Neutrophil (primary cell): ENCODE measurements around the gene TYMS.

ENCODE experiments used
- H3K27ac ChIP-seq: fragments of 200-600 bp; sonication (generic); 2 replicates; pipeline ENCODE4 v1.5.1; 2016; ENCODE audit warnings: mild to moderate bottlenecking, moderate library complexity
- H3K27me3 ChIP-seq: fragments of 200-600 bp; sonication (generic); 2 replicates; pipeline ENCODE4 v1.6.0; 2016; ENCODE audit warnings: mild to moderate bottlenecking
- H3K36me3 ChIP-seq: fragments of 200-600 bp; sonication (generic); 2 replicates; pipeline ENCODE4 v1.5.1; 2017
- H3K4me1 ChIP-seq, 2 experiments: fragments of 200-600 bp in 1 of 2; sonication (generic) in 1 of 2; 1 replicate in 1 of 2; 2 replicates in 1 of 2; pipeline versions ENCODE4 v1.5.1 to v1.6.1; 2013 to 2016; ENCODE audit warnings: low read depth in 1 of 2, low read length in 1 of 2, mild to moderate bottlenecking in 1 of 2, moderate library complexity in 1 of 2; ENCODE audit not compliant: control insufficient read depth in 1 of 2, insufficient read depth in 1 of 2
- H3K4me3 ChIP-seq, 2 experiments: fragments of 200-600 bp in 1 of 2; sonication (generic) in 1 of 2; 1 replicate in 1 of 2; 2 replicates in 1 of 2; pipeline ENCODE4 v1.5.1; 2013 to 2016; ENCODE audit warnings: low read depth in 1 of 2, low read length in 1 of 2, mild to moderate bottlenecking in 1 of 2, moderate library complexity in 1 of 2
- H3K9me3 ChIP-seq: fragments of 200-600 bp; sonication (generic); 2 replicates; pipeline ENCODE4 v1.5.1; 2016
- TF ChIP-seq, protein P1 (sequence below): fragments of 200-600 bp; sonication (generic); IDR thresholded peaks from 2 replicates; pipeline ENCODE4 v1.5.1; 2016; ENCODE audit warnings: antibody characterized with exemption

Gene TYMS

DNA sequence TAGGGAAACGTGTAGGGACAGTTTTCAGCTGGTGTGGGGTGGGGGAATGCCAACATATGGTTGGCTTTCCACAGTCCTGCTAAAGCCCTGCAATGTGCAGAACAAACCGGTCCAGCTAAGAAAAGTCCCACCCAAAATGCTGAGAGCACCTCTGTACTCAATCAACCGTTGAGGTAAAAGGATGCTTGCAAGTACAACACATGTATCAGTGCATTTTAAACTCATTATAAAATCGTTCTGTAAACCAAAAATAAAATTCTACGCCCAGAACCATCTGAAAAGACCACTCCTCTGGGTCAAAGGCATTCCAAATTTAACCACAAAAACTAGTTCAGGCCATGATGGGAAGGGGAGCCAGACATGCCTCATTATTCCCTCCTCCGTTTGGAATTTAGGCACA lies 2.0 kb upstream of the TYMS start:
- Histone ChIP-seq H3K27me3 (peaks cover 26% of the 10 kb centered on the region), H3K27ac (no peak overlapping the region), H3K4me3 (no peak overlapping the region), H3K36me3 (peaks cover 1% of the 10 kb centered on the region), H3K4me1 (peaks cover 21 to 24% of the 10 kb centered on the region in 2 experiments), H3K9me3 (no peaks in the 10 kb centered on the region)
- TF ChIP-seq, protein P1, sequence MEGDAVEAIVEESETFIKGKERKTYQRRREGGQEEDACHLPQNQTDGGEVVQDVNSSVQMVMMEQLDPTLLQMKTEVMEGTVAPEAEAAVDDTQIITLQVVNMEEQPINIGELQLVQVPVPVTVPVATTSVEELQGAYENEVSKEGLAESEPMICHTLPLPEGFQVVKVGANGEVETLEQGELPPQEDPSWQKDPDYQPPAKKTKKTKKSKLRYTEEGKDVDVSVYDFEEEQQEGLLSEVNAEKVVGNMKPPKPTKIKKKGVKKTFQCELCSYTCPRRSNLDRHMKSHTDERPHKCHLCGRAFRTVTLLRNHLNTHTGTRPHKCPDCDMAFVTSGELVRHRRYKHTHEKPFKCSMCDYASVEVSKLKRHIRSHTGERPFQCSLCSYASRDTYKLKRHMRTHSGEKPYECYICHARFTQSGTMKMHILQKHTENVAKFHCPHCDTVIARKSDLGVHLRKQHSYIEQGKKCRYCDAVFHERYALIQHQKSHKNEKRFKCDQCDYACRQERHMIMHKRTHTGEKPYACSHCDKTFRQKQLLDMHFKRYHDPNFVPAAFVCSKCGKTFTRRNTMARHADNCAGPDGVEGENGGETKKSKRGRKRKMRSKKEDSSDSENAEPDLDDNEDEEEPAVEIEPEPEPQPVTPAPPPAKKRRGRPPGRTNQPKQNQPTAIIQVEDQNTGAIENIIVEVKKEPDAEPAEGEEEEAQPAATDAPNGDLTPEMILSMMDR, result no peak

DNA sequence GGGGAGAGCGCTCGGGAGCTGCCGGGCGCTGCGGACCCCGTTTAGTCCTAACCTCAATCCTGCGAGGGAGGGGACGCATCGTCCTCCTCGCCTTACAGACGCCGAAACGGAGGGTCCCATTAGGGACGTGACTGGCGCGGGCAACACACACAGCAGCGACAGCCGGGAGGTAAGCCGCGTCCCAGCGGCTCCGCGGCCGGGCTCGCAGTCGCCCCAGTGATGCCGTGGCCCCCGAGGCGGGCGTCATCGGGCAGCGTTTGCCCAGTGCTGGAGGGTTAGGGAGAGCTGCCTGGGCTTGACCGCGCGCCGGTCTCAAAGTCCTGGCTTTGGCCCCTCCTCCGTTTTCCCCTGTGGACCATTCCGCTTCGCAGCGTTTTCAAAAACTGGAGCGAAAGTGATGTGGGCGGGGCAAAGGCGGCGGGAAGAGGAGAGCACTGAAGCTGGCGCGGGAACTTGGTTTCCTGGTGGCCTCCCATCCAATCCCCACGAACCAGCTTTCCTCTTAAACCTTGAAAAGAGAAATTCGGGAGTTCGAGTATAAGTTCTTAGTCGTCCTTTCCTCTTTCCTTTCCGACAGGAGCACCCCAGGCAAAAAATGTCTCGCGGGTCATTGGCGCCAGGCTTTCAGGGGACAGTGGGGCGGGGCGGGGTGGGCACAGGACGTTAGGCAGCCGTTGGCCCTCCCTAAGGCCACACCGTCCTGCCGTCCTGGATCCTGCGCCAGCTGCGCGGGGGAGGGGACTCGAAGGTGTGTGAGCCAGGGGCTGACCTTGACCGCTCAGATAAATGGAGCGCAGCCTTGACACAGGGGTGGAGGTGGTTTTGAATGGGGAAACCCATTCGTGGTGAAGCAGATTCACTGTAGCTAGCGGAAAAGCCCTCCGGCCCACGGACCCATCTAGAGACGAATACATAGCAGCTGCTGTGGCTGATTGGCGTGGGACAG lies 821 bp downstream of the TYMS start:
- H3K27ac ChIP-seq, result no peak overlapping the region
- peaks cover 26% of the 10 kb centered on the region for H3K27me3 ChIP-seq
- peak overlapping the region; percentile 65 to 69 for H3K4me3 ChIP-seq
- H3K9me3 ChIP-seq, result no peaks in the 10 kb centered on the region
- peaks cover 17 to 23% of the 10 kb centered on the region in 2 experiments for H3K4me1 ChIP-seq
- TF ChIP-seq, protein P1, result no peak
- H3K36me3 ChIP-seq, result peaks cover 3% of the 10 kb centered on the region

DNA sequence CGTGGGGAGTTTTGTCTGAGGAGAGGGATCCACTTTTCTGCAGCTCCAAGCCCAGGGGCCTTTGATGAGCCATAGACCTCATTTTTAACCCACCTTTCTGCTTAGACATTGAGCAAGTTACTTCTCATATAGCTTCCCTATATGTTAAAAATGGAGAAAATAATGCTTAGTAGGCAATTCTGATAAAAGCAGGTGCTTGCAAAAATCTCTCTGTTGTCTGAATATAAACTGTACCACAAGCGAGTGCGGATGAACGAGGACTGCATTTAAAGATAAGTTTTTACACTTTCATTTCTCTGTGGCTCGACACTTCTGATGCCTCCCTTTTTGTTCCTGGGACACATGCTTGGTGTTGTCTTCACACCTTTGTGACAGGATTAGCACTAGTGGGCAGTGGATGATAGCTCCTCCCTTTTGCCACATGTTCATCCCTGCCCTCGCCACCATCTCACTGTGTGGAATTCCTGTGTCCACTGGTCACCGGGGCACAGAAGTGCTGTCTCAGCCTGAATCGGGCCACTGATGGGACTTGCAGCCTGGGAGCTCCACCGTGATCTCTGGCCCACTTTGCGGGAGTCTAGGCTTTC lies 1.6 kb downstream of the TYMS start:
- TF ChIP-seq, protein P1, result no peak

DNA sequence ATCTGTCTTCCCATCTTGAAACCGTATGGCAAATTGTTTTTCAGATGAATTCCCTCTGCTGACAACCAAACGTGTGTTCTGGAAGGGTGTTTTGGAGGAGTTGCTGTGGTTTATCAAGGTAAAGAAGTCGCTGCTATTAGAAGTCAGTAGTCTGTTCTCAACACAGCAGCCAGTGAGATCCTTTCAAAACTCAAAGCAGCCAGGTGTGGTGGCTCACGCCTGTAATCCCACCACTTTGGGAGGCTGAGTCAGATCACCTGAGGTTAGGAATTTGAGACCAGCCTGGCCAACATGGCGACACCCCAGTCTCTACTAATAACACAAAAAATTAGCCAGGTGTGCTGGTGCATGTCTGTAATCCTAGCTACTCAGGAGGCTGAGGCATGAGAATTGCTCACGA lies 2.1 kb downstream of the TYMS start:
- Histone ChIP-seq H3K9me3 (no peaks in the 10 kb centered on the region), H3K4me1 (peaks cover 17 to 23% of the 10 kb centered on the region in 2 experiments), H3K27me3 (peaks cover 26% of the 10 kb centered on the region), H3K4me3 (no peak overlapping the region), H3K27ac (no peak overlapping the region), H3K36me3 (peaks cover 3% of the 10 kb centered on the region)
- TF ChIP-seq, protein P1, result no peak

More for the DNA sequence above, 1.6 kb downstream of the TYMS start:
- Histone ChIP-seq H3K36me3 (peaks cover 3% of the 10 kb centered on the region), H3K9me3 (no peaks in the 10 kb centered on the region), H3K4me1 (peaks cover 17 to 23% of the 10 kb centered on the region in 2 experiments), H3K27ac (no peak overlapping the region), H3K27me3 (peaks cover 26% of the 10 kb centered on the region), H3K4me3 (peak overlapping the region; percentile 65 to 69)

DNA sequence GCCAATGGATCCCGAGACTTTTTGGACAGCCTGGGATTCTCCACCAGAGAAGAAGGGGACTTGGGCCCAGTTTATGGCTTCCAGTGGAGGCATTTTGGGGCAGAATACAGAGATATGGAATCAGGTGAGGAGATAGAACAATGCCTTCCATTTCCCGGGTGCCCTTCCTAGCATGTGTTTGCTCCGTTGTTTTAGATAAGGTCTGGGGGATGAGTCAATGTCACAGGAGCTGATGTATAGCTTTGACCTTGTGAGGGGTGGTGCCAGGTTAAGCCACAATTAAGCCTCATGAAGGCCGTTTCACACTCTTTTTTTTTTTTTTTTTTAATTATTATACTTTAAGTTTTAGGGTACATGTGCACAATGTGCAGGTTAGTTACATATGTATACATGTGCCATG lies 4.7 kb downstream of the TYMS start:
- Histone ChIP-seq H3K4me3 (no peak overlapping the region), H3K36me3 (peaks cover 3% of the 10 kb centered on the region), H3K9me3 (no peaks in the 10 kb centered on the region), H3K27me3 (peaks cover 10% of the 10 kb centered on the region), H3K4me1 (peaks cover 15 to 19% of the 10 kb centered on the region in 2 experiments), H3K27ac (no peak overlapping the region)
- TF ChIP-seq, protein P1, result no peak
